Rectal smooth muscle tissue (tissue), 1 donor: Measurements from ENCODE around the gene SLC39A9.
A peak's percentile ranks its signal among the peaks of the same experiment; 100 is the strongest.
"Not testable (repeated sequence)": the region's sequence is repeated elsewhere in the genome, so short reads cannot be mapped to it uniquely, and the experiment has no call there.

Experiments used
- H3K27ac ChIP-seq: one replicate; pipeline ENCODE4 v1.7.0; 2013; ENCODE audit warnings: low read depth, low read length, inconsistent platforms
- H3K27me3 ChIP-seq: one replicate; pipeline ENCODE4 v1.7.0; 2013; ENCODE audit warnings: low read length; ENCODE audit not compliant: control insufficient read depth, insufficient read depth
- H3K36me3 ChIP-seq: one replicate; pipeline ENCODE4 v1.7.0; 2013; ENCODE audit warnings: low read length; ENCODE audit not compliant: control insufficient read depth, insufficient read depth
- H3K4me1 ChIP-seq: one replicate; pipeline ENCODE4 v1.7.0; 2013; ENCODE audit warnings: low read length; ENCODE audit not compliant: control insufficient read depth, insufficient read depth
- H3K4me3 ChIP-seq: one replicate; pipeline ENCODE4 v1.7.0; 2013; ENCODE audit warnings: low read length
- H3K9ac ChIP-seq: one replicate; pipeline ENCODE4 v1.7.0; 2013; ENCODE audit warnings: low read length

Gene SLC39A9

DNA sequence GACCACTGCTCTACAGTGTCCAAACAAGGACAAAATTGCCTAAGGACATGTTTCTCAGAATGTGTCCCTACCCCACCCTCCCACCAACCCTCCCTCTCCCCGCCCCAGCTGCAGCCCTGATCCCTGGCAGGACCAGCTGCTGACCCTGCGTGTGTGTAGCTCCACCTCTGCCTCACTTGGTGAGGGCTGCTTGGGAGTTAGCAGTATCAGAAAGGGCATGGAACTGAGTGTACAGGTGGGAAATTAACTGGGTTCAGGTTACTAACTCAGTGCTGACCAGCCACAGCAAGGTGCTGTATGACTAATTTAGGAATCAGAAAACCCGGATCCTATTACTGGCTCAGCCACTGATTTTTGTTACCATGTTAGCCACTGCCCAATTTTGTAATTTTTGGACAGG lies 74.8 kb downstream of the SLC39A9 start:
- no peaks in the 10 kb centered on the region for H3K27me3 ChIP-seq
- H3K36me3 ChIP-seq, result no peaks in the 10 kb centered on the region
- no peak overlapping the region for H3K4me3 ChIP-seq
- no peak overlapping the region for H3K9ac ChIP-seq
- H3K27ac ChIP-seq, result no peak overlapping the region
- no peaks in the 10 kb centered on the region for H3K4me1 ChIP-seq

GRCh38 chr14:69473946-69474345 lies 75.5 kb downstream of the SLC39A9 start:
- no peaks in the 10 kb centered on the region for H3K36me3 ChIP-seq
- no peaks in the 10 kb centered on the region for H3K27me3 ChIP-seq
- no peak overlapping the region for H3K9ac ChIP-seq
- no peak overlapping the region for H3K4me3 ChIP-seq
- no peaks in the 10 kb centered on the region for H3K4me1 ChIP-seq
- H3K27ac ChIP-seq, result no peak overlapping the region

- Histone ChIP-seq H3K4me1 (no peaks in the 10 kb centered on the region), H3K9ac (no peak overlapping the region), H3K27me3 (peaks cover 2% of the 10 kb centered on the region), H3K36me3 (no peaks in the 10 kb centered on the region), H3K4me3 (no peak overlapping the region), H3K27ac (no peak overlapping the region)
Observed at GRCh38 chr14:69475194-69475818, 76.8 kb downstream of the SLC39A9 start.

- H3K36me3 ChIP-seq, H3K9ac ChIP-seq, H3K27me3 ChIP-seq, H3K4me1 ChIP-seq, H3K27ac ChIP-seq, H3K4me3 ChIP-seq: not testable (repeated sequence)
Observed at GRCh38 chr14:69476824-69477450, 78.4 kb downstream of the SLC39A9 start.

DNA sequence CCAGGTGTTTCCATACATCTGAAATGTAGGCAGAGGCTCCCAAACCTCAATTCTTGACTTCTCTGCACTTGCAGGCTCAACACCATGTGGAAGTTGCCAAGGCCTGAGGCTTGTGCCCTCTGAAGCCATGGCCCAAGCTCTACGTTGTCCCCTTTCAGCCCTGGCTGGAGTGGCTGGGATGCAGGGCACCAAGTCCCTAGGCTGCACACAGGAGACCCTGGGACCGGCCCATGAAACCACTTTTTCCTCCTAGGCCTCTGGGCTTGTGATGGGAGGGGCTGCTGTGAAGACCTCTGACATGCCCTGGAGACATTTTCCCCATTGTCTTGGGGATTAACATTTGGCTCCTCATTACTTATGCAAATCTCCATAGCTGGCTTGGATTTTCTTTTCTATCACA lies 79.6 kb downstream of the SLC39A9 start:
- H3K4me3 ChIP-seq, H3K27me3 ChIP-seq, H3K4me1 ChIP-seq, H3K27ac ChIP-seq, H3K36me3 ChIP-seq, H3K9ac ChIP-seq: not testable (repeated sequence)

DNA sequence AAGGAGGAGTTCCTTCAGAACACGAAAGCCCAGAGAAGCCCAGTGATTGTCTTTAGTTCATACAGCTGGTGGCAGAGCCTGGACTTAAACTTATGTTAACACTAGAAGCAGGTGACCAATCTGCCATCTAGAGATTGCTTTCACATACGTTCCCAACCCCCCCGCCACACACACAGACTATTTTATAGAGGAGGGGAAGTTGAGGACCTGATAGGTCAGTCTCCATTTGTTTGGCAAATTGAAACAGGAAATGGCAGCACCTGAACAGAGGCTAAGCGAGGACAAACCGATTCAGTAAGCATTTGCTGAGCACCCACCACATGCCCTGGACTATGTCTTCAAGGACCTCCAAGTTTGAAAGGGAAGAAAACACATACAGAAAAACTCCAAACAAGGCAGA lies 81.2 kb downstream of the SLC39A9 start:
- Histone ChIP-seq H3K27ac (no peak overlapping the region), H3K9ac (no peak overlapping the region), H3K4me1 (peaks cover 2% of the 10 kb centered on the region), H3K4me3 (no peak overlapping the region), H3K36me3 (no peaks in the 10 kb centered on the region), H3K27me3 (peaks cover 16% of the 10 kb centered on the region)

DNA sequence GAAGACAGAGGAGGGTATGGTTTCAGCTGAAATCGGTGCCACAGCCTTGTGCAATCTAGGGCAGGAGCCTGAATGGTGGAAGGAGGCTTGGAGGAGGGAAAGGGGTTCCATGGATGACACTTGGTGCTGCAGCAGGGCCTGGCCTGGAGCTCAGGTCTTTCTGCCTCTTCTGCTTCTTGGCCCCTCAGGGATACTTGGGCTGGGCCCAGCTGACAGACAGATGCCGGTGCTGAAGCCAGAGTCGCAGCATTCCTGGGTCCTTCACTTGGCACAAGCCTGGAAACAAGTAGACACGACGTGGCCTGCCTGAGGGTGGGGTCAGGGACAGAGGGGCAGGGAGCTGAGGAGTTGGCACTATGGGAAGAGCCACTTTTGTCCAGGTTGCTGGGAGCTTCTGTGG lies 81.6 kb downstream of the SLC39A9 start:
- H3K4me1 ChIP-seq, result peaks cover 2% of the 10 kb centered on the region
- no peak overlapping the region for H3K4me3 ChIP-seq
- H3K36me3 ChIP-seq, result no peaks in the 10 kb centered on the region
- H3K27ac ChIP-seq, result no peak overlapping the region
- no peak overlapping the region for H3K9ac ChIP-seq
- H3K27me3 ChIP-seq, result peaks cover 21% of the 10 kb centered on the region

GRCh38 chr14:69481815-69482568 lies 83.5 kb downstream of the SLC39A9 start:
- H3K4me1 ChIP-seq, result peaks cover 2% of the 10 kb centered on the region
- H3K9ac ChIP-seq, result no peak overlapping the region
- no peaks in the 10 kb centered on the region for H3K36me3 ChIP-seq
- H3K4me3 ChIP-seq, result no peak overlapping the region
- H3K27ac ChIP-seq, result no peak overlapping the region
- H3K27me3 ChIP-seq, result peaks cover 33% of the 10 kb centered on the region

DNA sequence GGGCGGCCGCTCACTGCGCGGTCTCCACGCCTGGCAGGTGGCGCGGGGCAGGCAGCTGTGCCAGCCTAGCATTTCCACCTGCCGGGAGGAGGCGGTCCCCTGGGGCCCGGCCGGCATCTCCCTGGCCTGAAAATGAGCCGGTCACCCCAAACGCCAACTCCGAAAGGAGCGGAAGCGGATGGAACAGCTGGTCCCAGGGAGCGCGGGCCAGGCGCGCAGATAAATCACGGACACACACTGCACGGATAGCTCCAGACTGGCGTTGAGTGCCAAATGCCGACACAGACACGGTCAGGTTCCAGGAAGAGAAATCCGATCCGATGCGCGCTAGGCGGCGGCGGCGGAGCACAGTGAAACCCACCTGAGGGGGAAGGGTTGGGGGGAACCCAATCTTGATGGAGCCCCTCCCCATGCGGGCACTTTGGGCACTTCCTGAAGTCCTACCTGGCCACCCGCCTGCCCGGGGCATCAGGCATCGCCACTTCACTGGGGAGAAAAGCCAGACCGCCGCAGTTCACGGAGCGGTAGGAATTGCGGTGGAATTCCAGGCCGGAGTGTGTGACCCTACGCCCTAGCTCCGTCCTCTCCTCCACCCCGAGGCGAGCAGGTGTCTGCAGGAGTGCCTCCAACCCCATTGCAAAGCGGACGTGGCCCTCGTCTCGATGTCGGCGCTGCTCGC lies 85.4 kb downstream of the SLC39A9 start:
- Histone ChIP-seq H3K27me3 (peaks cover 33% of the 10 kb centered on the region), H3K36me3 (no peaks in the 10 kb centered on the region), H3K27ac (no peak overlapping the region), H3K4me3 (peak overlapping the region; percentile 47), H3K9ac (no peak overlapping the region), H3K4me1 (peaks cover 2% of the 10 kb centered on the region)

- no peak within 1 kb of the TSS for H3K27ac ChIP-seq
- peaks cover 31% of the 10 kb centered on the region for H3K27me3 ChIP-seq
- peaks cover 2% of the 10 kb centered on the region for H3K4me1 ChIP-seq
- no peaks in the 10 kb centered on the region for H3K36me3 ChIP-seq
- H3K9ac ChIP-seq, result no peak within 1 kb of the TSS
- peak within 1 kb of the TSS; percentile 47 for H3K4me3 ChIP-seq
Observed at GRCh38 chr14:69484444-69485314, 86.2 kb downstream of the SLC39A9 start, which contains the start of gene PLEKHD1. TSS of gene PLEKHD1 (plus strand) at chr14:69484728. CDS start at chr14:69484966, 238 bp downstream.

DNA sequence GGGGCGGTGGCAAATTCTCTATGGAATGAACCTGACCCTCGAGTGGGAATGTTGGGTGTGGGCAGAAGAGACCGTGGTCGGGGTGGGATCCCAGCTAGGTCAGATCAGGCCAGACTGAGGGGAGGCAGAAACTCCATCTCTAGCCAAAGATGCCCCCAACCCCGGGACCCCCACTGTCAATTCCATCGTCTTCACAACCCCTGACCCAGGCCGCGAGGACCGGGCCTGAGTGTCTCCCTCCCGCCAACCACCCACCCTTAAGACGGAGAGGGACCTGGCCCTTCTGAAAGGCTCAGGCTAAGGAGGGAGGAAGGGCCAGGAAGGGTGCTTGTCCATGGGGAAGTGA lies 86.8 kb downstream of the SLC39A9 start:
- Histone ChIP-seq H3K27ac (no peak overlapping the region), H3K9ac (no peak overlapping the region), H3K36me3 (no peaks in the 10 kb centered on the region), H3K4me1 (peaks cover 2% of the 10 kb centered on the region), H3K4me3 (no peak overlapping the region), H3K27me3 (peaks cover 31% of the 10 kb centered on the region)

DNA sequence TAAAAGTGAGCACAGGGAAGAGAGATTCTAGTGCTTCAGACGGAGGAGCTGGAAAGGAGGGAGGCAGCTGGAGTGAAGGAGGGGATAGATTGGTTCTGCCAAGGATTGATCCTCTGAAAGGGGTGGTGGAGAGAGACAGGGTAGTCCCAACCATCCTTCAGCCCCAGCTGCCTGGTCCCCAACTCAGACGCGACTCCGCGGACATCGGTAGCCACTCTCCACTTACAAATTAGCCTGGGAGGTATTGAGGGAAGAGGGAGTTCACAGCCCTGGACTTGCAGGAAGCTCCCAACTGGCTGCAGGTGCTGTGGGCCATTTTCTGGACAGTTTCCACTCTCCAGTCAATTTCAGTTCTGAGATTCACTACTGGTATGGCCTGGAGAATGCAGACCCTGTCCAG lies 87.2 kb downstream of the SLC39A9 start:
- Histone ChIP-seq H3K4me3 (no peak overlapping the region), H3K27me3 (peaks cover 31% of the 10 kb centered on the region), H3K27ac (no peak overlapping the region), H3K9ac (no peak overlapping the region), H3K4me1 (peaks cover 2% of the 10 kb centered on the region), H3K36me3 (no peaks in the 10 kb centered on the region)
